GM12891 (cell line): ENCODE results near the gene APOBEC4.

Experiments
- POLR2A ChIP-seq: IDR thresholded peaks from 2 replicates; pipeline ENCODE4 v1.6.1; 2011; ENCODE audit warnings: low read depth, low read length, control low read depth
- POLR2AphosphoS5 ChIP-seq: IDR thresholded peaks from 2 replicates; pipeline ENCODE4 v1.6.1; 2011; ENCODE audit warnings: low read depth, low read length, control low read depth
- POU2F2 ChIP-seq: IDR thresholded peaks from 2 replicates; pipeline ENCODE4 v1.6.1; 2011; ENCODE audit warnings: low read depth, mild to moderate bottlenecking, control low read depth, low read length, moderate library complexity
- SPI1 ChIP-seq: IDR thresholded peaks from 2 replicates; pipeline ENCODE4 v1.6.1; 2011; ENCODE audit warnings: low read depth, low read length, control low read depth
- TAF1 ChIP-seq: IDR thresholded peaks from 2 replicates; pipeline ENCODE4 v1.6.1; 2011; ENCODE audit warnings: low read depth, low read length, control low read depth

GRCh38 chr1:183696981-183697380, 43.9 kb upstream of the APOBEC4 start:
- TF ChIP-seq POLR2A = no peak
- TF ChIP-seq POLR2AphosphoS5 = no peak
- no peak for TF ChIP-seq TAF1
- no peak for TF ChIP-seq SPI1
- TF ChIP-seq POU2F2 = no peak
